OCI-LY3 (cell line): ENCODE data around the gene PNPLA7.
"Not testable (repeated sequence)": the region's sequence is repeated elsewhere in the genome, so short reads cannot be mapped to it uniquely, and the experiment has no call there.

Source experiments
- H2AFZ ChIP-seq: fragments of 200-600, 300-600 bp; shearing (Covaris generic); 2 replicates; pipeline ENCODE4 v1.6.0; 2014; ENCODE audit warnings: antibody characterized with exemption, low read depth, low read length
- H3K27ac ChIP-seq: fragments of 200-600, 300-600 bp; sonication (generic); 2 replicates; pipeline ENCODE4 v1.5.1; 2014; ENCODE audit warnings: mild to moderate bottlenecking, low read length, moderate library complexity, mixed read lengths
- H3K27me3 ChIP-seq: fragments of 200-600, 300-600 bp; sonication (generic); 2 replicates; pipeline ENCODE4 v1.6.1; 2014; ENCODE audit warnings: low read depth, low read length, mixed read lengths
- H3K36me3 ChIP-seq: fragments of 200-600, 300-600 bp; sonication (generic); replicated peaks from 2 replicates; pipeline ENCODE3; 2014; ENCODE audit warnings: low read depth, low read length, mixed read lengths
- H3K4me1 ChIP-seq: fragments of 300-600, 200-600 bp; sonication (generic); 2 replicates; pipeline ENCODE4 v1.6.1; 2014; ENCODE audit warnings: low read length, mixed read lengths
- H3K4me2 ChIP-seq: fragments of 200-600, 300-600 bp; sonication (generic); 2 replicates; pipeline ENCODE4 v1.6.1; 2014; ENCODE audit warnings: low read length, mixed read lengths
- H3K4me3 ChIP-seq: fragments of 300-600, 200-600 bp; sonication (generic); 2 replicates; pipeline ENCODE4 v1.5.1; 2014; ENCODE audit warnings: antibody characterized with exemption, mild to moderate bottlenecking, low read length, moderate library complexity
- H3K79me2 ChIP-seq: fragments of 300-600, 200-600 bp; shearing (Covaris generic); 2 replicates; pipeline ENCODE4 v1.6.1; 2014; ENCODE audit warnings: mild to moderate bottlenecking, low read length, mixed read lengths
- H3K9ac ChIP-seq: fragments of 300-600, 200-600 bp; shearing (Covaris generic); 2 replicates; pipeline ENCODE4 v1.6.0; 2014; ENCODE audit warnings: mild to moderate bottlenecking, low read length, moderate library complexity
- H3K9me3 ChIP-seq: fragments of 200-600, 300-600 bp; shearing (Covaris generic); 2 replicates; pipeline ENCODE4 v1.6.1; 2014; ENCODE audit warnings: low read length, mixed read lengths; ENCODE audit not compliant: insufficient read depth
- H4K20me1 ChIP-seq: fragments of 200-600, 300-600 bp; sonication (generic); 2 replicates; pipeline ENCODE4 v1.6.1; 2016; ENCODE audit warnings: low read length, mixed read lengths; ENCODE audit not compliant: insufficient read depth
- CTCF ChIP-seq: fragments of 200-600, 300-600 bp; sonication (generic); IDR thresholded peaks from 2 replicates; pipeline ENCODE4 v1.5.1; 2014; ENCODE audit warnings: antibody characterized with exemption, low read length, low read depth
- EZH2phosphoT487 ChIP-seq: fragments of 200-600 bp; shearing (Covaris generic); IDR thresholded peaks from 2 replicates; pipeline ENCODE4 v1.6.1; 2018; ENCODE audit warnings: antibody characterized with exemption, mixed run types, low read depth

The PNPLA7 gene

GRCh38 chr9:137550231-137550621, at the start of gene PNPLA7:
Gene PNPLA7, minus strand, starts transcription at chr9:137550402. Its CDS starts 205 bp downstream, at chr9:137550197.
- peaks cover 12% of the 10 kb centered on the region; the same call in 1 of the 2 replicates for H3K4me1 ChIP-seq
- peak within 1 kb of the TSS; percentile 41 for H3K27ac ChIP-seq
- no peaks in the 10 kb centered on the region for H3K79me2 ChIP-seq
- H2AFZ ChIP-seq: 0 out of 2 replicates have a peak within 1 kb of the TSS, but pooled peaks have one; percentile 25
- peak within 1 kb of the TSS; percentile 70 for H3K9ac ChIP-seq
- H3K27me3 ChIP-seq: no peaks in the 10 kb centered on the region
- H3K36me3 ChIP-seq: peaks cover 8% of the 10 kb centered on the region
- H3K9me3 ChIP-seq: no peaks in the 10 kb centered on the region
- peak within 1 kb of the TSS; percentile 90 for H3K4me3 ChIP-seq
- peaks cover 3% of the 10 kb centered on the region; the same call in 1 of the 2 replicates for H4K20me1 ChIP-seq
- peak within 1 kb of the TSS; percentile 83 for H3K4me2 ChIP-seq
- TF ChIP-seq CTCF (no peak), EZH2phosphoT487 (no peak)

- H3K4me1 ChIP-seq: peaks cover 7% of the 10 kb centered on the region
- no peaks in the 10 kb centered on the region for H4K20me1 ChIP-seq
- H2AFZ ChIP-seq: no peak overlapping the region
- H3K27ac ChIP-seq: no peak overlapping the region
- H3K9me3 ChIP-seq: no peaks in the 10 kb centered on the region
- H3K27me3 ChIP-seq: no peaks in the 10 kb centered on the region
- no peaks in the 10 kb centered on the region for H3K36me3 ChIP-seq
- no peak overlapping the region for H3K4me3 ChIP-seq
- H3K4me2 ChIP-seq: no peak overlapping the region
- H3K9ac ChIP-seq: no peak overlapping the region
- TF ChIP-seq EZH2phosphoT487: no peak
- no peak for TF ChIP-seq CTCF
- H3K79me2 ChIP-seq: no peaks in the 10 kb centered on the region
Measured at GRCh38 chr9:137598943-137599342, 48.7 kb upstream of the PNPLA7 start.

GRCh38 chr9:137596577-137596976, 46.4 kb upstream of the PNPLA7 start:
- H2AFZ ChIP-seq, H3K79me2 ChIP-seq, H3K27ac ChIP-seq, H3K36me3 ChIP-seq, H3K9ac ChIP-seq, H3K4me3 ChIP-seq, H3K27me3 ChIP-seq, H3K4me2 ChIP-seq, H4K20me1 ChIP-seq, H3K9me3 ChIP-seq, H3K4me1 ChIP-seq: not testable (repeated sequence)

- H3K27me3 ChIP-seq: no peaks in the 10 kb centered on the region
- peaks cover under 1% of the 10 kb centered on the region for H3K36me3 ChIP-seq
- peaks cover 20% of the 10 kb centered on the region for H3K79me2 ChIP-seq
- H3K27ac ChIP-seq: no peak overlapping the region
- H2AFZ ChIP-seq: no peak overlapping the region
- H4K20me1 ChIP-seq: peaks cover 12% of the 10 kb centered on the region
- H3K4me2 ChIP-seq: no peak overlapping the region
- H3K9me3 ChIP-seq: no peaks in the 10 kb centered on the region
- H3K9ac ChIP-seq: no peak overlapping the region
- H3K4me3 ChIP-seq: no peak overlapping the region
- H3K4me1 ChIP-seq: peaks cover 8% of the 10 kb centered on the region
- TF ChIP-seq CTCF: no peak
- TF ChIP-seq EZH2phosphoT487: no peak
Measured at GRCh38 chr9:137593176-137593575, 43.0 kb upstream of the PNPLA7 start.

- peaks cover 8% of the 10 kb centered on the region for H3K4me1 ChIP-seq
- no peak overlapping the region for H3K4me2 ChIP-seq
- no peak overlapping the region for H3K27ac ChIP-seq
- peaks cover 24% of the 10 kb centered on the region for H3K79me2 ChIP-seq
- no peak overlapping the region for H2AFZ ChIP-seq
- H3K9me3 ChIP-seq: no peaks in the 10 kb centered on the region
- no peak for TF ChIP-seq EZH2phosphoT487
- TF ChIP-seq CTCF: no peak
- H3K27me3 ChIP-seq: no peaks in the 10 kb centered on the region
- no peak overlapping the region for H3K4me3 ChIP-seq
- peaks cover 12% of the 10 kb centered on the region for H4K20me1 ChIP-seq
- H3K36me3 ChIP-seq: peaks cover 5% of the 10 kb centered on the region
- H3K9ac ChIP-seq: no peak overlapping the region
Measured at GRCh38 chr9:137592767-137593166, 42.6 kb upstream of the PNPLA7 start.
